Natural killer cell (primary cell): Measurements from ENCODE around the gene CERS6. TPM values are rescaled to one million over a fixed set of nuclear protein-coding genes. Genes with fewer than 3 reads are reported as not detected.

Source experiments
- ATAC-seq, 3 donors: fragments of 150-1000 bp in 2 of 3; fragments of 200-7000 bp in 1 of 3; cut with Tn5 transposase; 1 replicate in 1 of 3; 2 replicates in 2 of 3; pipeline ENCODE4 v1.10.0; 2021; ENCODE audit warnings: mild to moderate bottlenecking in 2 of 3, moderate library complexity in 2 of 3
- DNase-seq, 2 donors: peaks; one replicate each; pipeline versions ENCODE4 v3.0.0 to v3.0.0-alpha.2; 2013 to 2021; ENCODE audit warnings: mixed read lengths in 1 of 2
- H3K27ac ChIP-seq: one replicate; pipeline ENCODE4 v1.5.1; 2013; ENCODE audit warnings: mild to moderate bottlenecking, low read length
- H3K27me3 ChIP-seq: one replicate; pipeline ENCODE4 v1.6.1; 2013; ENCODE audit warnings: low read length; ENCODE audit not compliant: control insufficient read depth, insufficient read depth
- H3K36me3 ChIP-seq: one replicate; pipeline ENCODE4 v1.6.1; 2013; ENCODE audit warnings: low read length; ENCODE audit not compliant: control insufficient read depth, insufficient read depth
- H3K4me1 ChIP-seq: one replicate; pipeline ENCODE4 v1.6.1; 2013; ENCODE audit warnings: low read length; ENCODE audit not compliant: control insufficient read depth, insufficient read depth
- H3K4me3 ChIP-seq: one replicate; pipeline ENCODE4 v1.5.1; 2013; ENCODE audit warnings: low read length
- H3K9me3 ChIP-seq: one replicate; pipeline ENCODE4 v1.6.1; 2013; ENCODE audit warnings: low read length; ENCODE audit not compliant: control insufficient read depth, insufficient read depth
- H3K27ac Mint-ChIP-seq, 2 donors: one replicate each; pipeline ENCODE4 v1.8.0; 2022; ENCODE audit warnings: mild to moderate bottlenecking in 2 of 2, mixed read lengths in 2 of 2, moderate library complexity in 1 of 2
- H3K27me3 Mint-ChIP-seq, 2 donors: one replicate each; pipeline ENCODE4 v1.8.0; 2022; ENCODE audit warnings: low read depth in 2 of 2, mixed read lengths in 2 of 2
- H3K36me3 Mint-ChIP-seq: one replicate; pipeline ENCODE4 v1.8.0; 2022; ENCODE audit warnings: mixed read lengths
- H3K4me1 Mint-ChIP-seq, 2 donors: one replicate each; pipeline ENCODE4 v1.8.0; 2022; ENCODE audit warnings: mixed read lengths in 2 of 2
- H3K4me3 Mint-ChIP-seq: one replicate; pipeline ENCODE4 v1.8.0; 2022; ENCODE audit warnings: mild to moderate bottlenecking, moderate library complexity, mixed read lengths
- H3K9me3 Mint-ChIP-seq, 2 donors: one replicate each; pipeline ENCODE4 v1.8.0; 2022; ENCODE audit warnings: mixed read lengths in 2 of 2
- CTCF ChIP-seq: fragments of 200-600 bp; IDR thresholded peaks from one replicate; pipeline ENCODE4 v1.8.0; 2022; ENCODE audit warnings: antibody characterized with exemption
- WGBS: methylation state at CpG from one replicate; pipeline ENCODE4 v1.1.7; 2013; ENCODE audit warnings: missing lambda C conversion rate; ENCODE audit not compliant: insufficient coverage; 5-methylcytosine and 5-hydroxymethylcytosine counted together
- intact Hi-C: fragments of 100-400 bp; cut with micrococcal nuclease; formaldehyde crosslinking; loops from one replicate; pipeline ENCODE4 v1.14.2; 2022
- total RNA-seq, 4 donors: library from RNA; stranded (reverse); fragments of 120-200 nt in 1 of 4; gene quantifications; one replicate each; pipeline versions ENCODE4 v1.2.3 to v1.2.4, GENCODE V29; 2013 to 2022

The CERS6 gene
- total RNA-seq, 3 donors from 2014 or later (not counting 1 experiment from before 2014, with no cell fraction given), result 9.1 to 13.5 (median 11.8) TPM

- Histone ChIP-seq H3K4me3 (no peak overlapping the region), H3K27me3 (no peaks in the 10 kb centered on the region), H3K36me3 (no peaks in the 10 kb centered on the region), H3K9me3 (no peaks in the 10 kb centered on the region), H3K4me1 (no peaks in the 10 kb centered on the region), H3K27ac (no peak overlapping the region)
- peaks cover 40 to 44% of the 10 kb centered on the region in 2 donors for H3K4me1 Mint-ChIP-seq
- WGBS, result 94% methylated on average over 6 of the region's 7 CpGs
- H3K27me3 Mint-ChIP-seq, result no peaks in the 10 kb centered on the region
- no peak for TF ChIP-seq CTCF
- ATAC-seq (no peak), DNase-seq (no peak)
- H3K4me3 Mint-ChIP-seq, result no peak overlapping the region
- intact Hi-C loops, result no loop called here
- no peak overlapping the region for H3K27ac Mint-ChIP-seq
- H3K36me3 Mint-ChIP-seq, result no peaks in the 10 kb centered on the region
- H3K9me3 Mint-ChIP-seq, result no peaks in the 10 kb centered on the region
Measured at GRCh38 chr2:168517816-168518215, 61.7 kb downstream of the CERS6 start.

- H3K4me1 ChIP-seq, result no peaks in the 10 kb centered on the region
- H3K36me3 Mint-ChIP-seq, result no peaks in the 10 kb centered on the region
- intact Hi-C loops, result no loop called here
- no peak overlapping the region for H3K4me3 ChIP-seq
- H3K27ac Mint-ChIP-seq, result no peak overlapping the region
- WGBS, result 73% methylated on average over 6 of the region's 6 CpGs
- no peaks in the 10 kb centered on the region for H3K9me3 ChIP-seq
- H3K27ac ChIP-seq, result no peak overlapping the region
- H3K27me3 ChIP-seq, result no peaks in the 10 kb centered on the region
- H3K4me3 Mint-ChIP-seq, result no peak overlapping the region
- no peak for TF ChIP-seq CTCF
- no peaks in the 10 kb centered on the region for H3K9me3 Mint-ChIP-seq
- H3K4me1 Mint-ChIP-seq, result peaks cover 48% of the 10 kb centered on the region in 2 donors
- no peak for ATAC-seq
- H3K36me3 ChIP-seq, result no peaks in the 10 kb centered on the region
- H3K27me3 Mint-ChIP-seq, result no peaks in the 10 kb centered on the region
- DNase-seq, result no peak
Measured at GRCh38 chr2:168518555-168519066, 62.5 kb downstream of the CERS6 start.

GRCh38 chr2:168519534-168520308 is 63.6 kb downstream of the CERS6 start:
- Histone ChIP-seq H3K9me3 (no peaks in the 10 kb centered on the region), H3K36me3 (no peaks in the 10 kb centered on the region), H3K4me3 (no peak overlapping the region), H3K4me1 (no peaks in the 10 kb centered on the region), H3K27me3 (no peaks in the 10 kb centered on the region), H3K27ac (no peak overlapping the region)
- no peak overlapping the region for H3K4me3 Mint-ChIP-seq
- intact Hi-C loops, result no loop called here
- no peaks in the 10 kb centered on the region for H3K36me3 Mint-ChIP-seq
- DNase-seq (no peak), ATAC-seq (no peak)
- TF ChIP-seq CTCF, result no peak
- H3K27me3 Mint-ChIP-seq, result no peaks in the 10 kb centered on the region
- WGBS, result 98% methylated on average over 4 of the region's 5 CpGs
- H3K4me1 Mint-ChIP-seq, result peaks cover 45 to 47% of the 10 kb centered on the region in 2 donors
- H3K9me3 Mint-ChIP-seq, result no peaks in the 10 kb centered on the region
- no peak overlapping the region for H3K27ac Mint-ChIP-seq
